DND-41 (cell line): Measurements from ENCODE around the gene SSR1.

ENCODE experiments used
- ATAC-seq: fragments of 200-7000 bp; cut with Tn5 transposase; 3 replicates; pipeline ENCODE4 v1.9.1; 2021; ENCODE audit warnings: low read depth; ENCODE audit not compliant: insufficient read depth
- DNase-seq: peaks from one replicate; pipeline ENCODE4 v3.0.0-alpha.2; 2020
- H2AFZ ChIP-seq: 2 replicates; pipeline ENCODE4 v1.6.0; 2012; ENCODE audit warnings: low read depth, low read length
- H3K27ac ChIP-seq: 2 replicates; pipeline ENCODE4 v1.5.1; 2012; ENCODE audit warnings: low read length, inconsistent platforms
- H3K27me3 ChIP-seq: fragments of 200-600 bp; sonication (generic); 2 replicates; pipeline ENCODE4 v1.6.0; 2012; ENCODE audit warnings: low read length, mild to moderate bottlenecking, inconsistent platforms; ENCODE audit not compliant: insufficient read depth, poor library complexity
- H3K36me3 ChIP-seq: 2 replicates; pipeline ENCODE4 v1.5.1; 2012; ENCODE audit warnings: low read length, inconsistent platforms; ENCODE audit not compliant: insufficient read depth
- H3K4me1 ChIP-seq: 2 replicates; pipeline ENCODE4 v1.5.1; 2012; ENCODE audit warnings: mild to moderate bottlenecking, low read length; ENCODE audit not compliant: insufficient read depth
- H3K4me2 ChIP-seq: 2 replicates; pipeline ENCODE4 v1.6.0; 2012; ENCODE audit warnings: mild to moderate bottlenecking, moderate library complexity, low read length, inconsistent platforms; ENCODE audit not compliant: insufficient read depth
- H3K4me3 ChIP-seq, 2 experiments: fragments of 200-600 bp in 1 of 2; shearing (Covaris generic) in 1 of 2; 2 replicates each; pipeline ENCODE4 v1.5.1; 2012 to 2016; ENCODE audit warnings: inconsistent platforms in 2 of 2, low read length in 2 of 2, mild to moderate bottlenecking in 2 of 2, low read depth in 1 of 2, moderate library complexity in 1 of 2
- H3K79me2 ChIP-seq: 2 replicates; pipeline ENCODE4 v1.6.0; 2012; ENCODE audit warnings: low read length, inconsistent platforms; ENCODE audit not compliant: insufficient read depth
- H3K9ac ChIP-seq: 2 replicates; pipeline ENCODE4 v1.6.0; 2012; ENCODE audit warnings: low read depth, mild to moderate bottlenecking, inconsistent platforms, low read length, moderate library complexity
- H3K9me3 ChIP-seq: 2 replicates; pipeline ENCODE4 v1.5.1; 2012; ENCODE audit warnings: low read length, moderate library complexity, mild to moderate bottlenecking, inconsistent platforms; ENCODE audit not compliant: insufficient read depth, severe bottlenecking
- H4K20me1 ChIP-seq: 2 replicates; pipeline ENCODE4 v1.6.0; 2012; ENCODE audit warnings: low read length; ENCODE audit not compliant: insufficient read depth
- CTCF ChIP-seq: IDR thresholded peaks from 2 replicates; pipeline ENCODE4 v1.5.1; 2012; ENCODE audit warnings: borderline replicate concordance, low read length, moderate library complexity, mild to moderate bottlenecking; ENCODE audit not compliant: poor library complexity, severe bottlenecking; ENCODE audit errors: extremely low read depth
- EZH2 ChIP-seq: IDR thresholded peaks from 3 replicates; pipeline ENCODE4 v1.6.1; 2012; ENCODE audit warnings: borderline replicate concordance, low read depth, mild to moderate bottlenecking, moderate library complexity, low read length, inconsistent platforms; ENCODE audit not compliant: severe bottlenecking

The SSR1 gene

GRCh38 chr6:7232351-7232750 is 80.6 kb downstream of the SSR1 start:
- no peak for TF ChIP-seq EZH2
- no peak for TF ChIP-seq CTCF
- Histone ChIP-seq H2AFZ (no peak overlapping the region), H3K79me2 (no peaks in the 10 kb centered on the region), H3K9ac (no peak overlapping the region), H4K20me1 (no peaks in the 10 kb centered on the region; the same call in 1 of the 2 replicates), H3K9me3 (no peaks in the 10 kb centered on the region), H3K27me3 (no peaks in the 10 kb centered on the region), H3K4me2 (no peak overlapping the region), H3K27ac (no peak overlapping the region), H3K36me3 (peaks cover 73% of the 10 kb centered on the region), H3K4me3 (no peak overlapping the region), H3K4me1 (0 out of 2 replicates have a peak, but pooled peaks cover 2% of the 10 kb centered on the region)
- DNase-seq (no peak), ATAC-seq (no peak)

- no peaks in the 10 kb centered on the region for H3K79me2 ChIP-seq
- TF ChIP-seq EZH2, result no peak
- TF ChIP-seq CTCF, result no peak
- H3K27me3 ChIP-seq, result no peaks in the 10 kb centered on the region
- no peak overlapping the region for H2AFZ ChIP-seq
- 0 out of 2 replicates have a peak, but pooled peaks cover 2% of the 10 kb centered on the region for H3K4me1 ChIP-seq
- no peak overlapping the region for H3K27ac ChIP-seq
- no peaks in the 10 kb centered on the region for H3K9me3 ChIP-seq
- H3K9ac ChIP-seq, result no peak overlapping the region
- no peak for DNase-seq
- peaks cover 79% of the 10 kb centered on the region for H3K36me3 ChIP-seq
- no peak for ATAC-seq
- no peaks in the 10 kb centered on the region; the same call in 1 of the 2 replicates for H4K20me1 ChIP-seq
- no peak overlapping the region for H3K4me2 ChIP-seq
- no peak overlapping the region for H3K4me3 ChIP-seq
Observed at GRCh38 chr6:7230956-7231713, 81.9 kb downstream of the SSR1 start.

GRCh38 chr6:7230327-7230691 is 82.7 kb downstream of the SSR1 start:
- H3K9me3 ChIP-seq, result no peaks in the 10 kb centered on the region
- H2AFZ ChIP-seq, result no peak overlapping the region
- no peak overlapping the region for H3K4me2 ChIP-seq
- H3K9ac ChIP-seq, result no peak overlapping the region
- H3K27ac ChIP-seq, result no peak overlapping the region
- no peaks in the 10 kb centered on the region for H3K79me2 ChIP-seq
- H4K20me1 ChIP-seq, result no peaks in the 10 kb centered on the region; the same call in 1 of the 2 replicates
- ATAC-seq, result no peak
- 0 out of 2 replicates have a peak, but pooled peaks cover 2% of the 10 kb centered on the region for H3K4me1 ChIP-seq
- no peak for TF ChIP-seq EZH2
- no peak for TF ChIP-seq CTCF
- no peak for DNase-seq
- no peaks in the 10 kb centered on the region for H3K27me3 ChIP-seq
- no peak overlapping the region for H3K4me3 ChIP-seq
- H3K36me3 ChIP-seq, result peaks cover 79% of the 10 kb centered on the region
